Measurements from ENCODE around the gene EEA1. TPM values are rescaled to one million over a fixed set of nuclear protein-coding genes. Genes with fewer than 3 reads are reported as not detected.

Gene EEA1
- total RNA-seq, 1 donor from 2014 or later, result 10.9 TPM

DNA sequence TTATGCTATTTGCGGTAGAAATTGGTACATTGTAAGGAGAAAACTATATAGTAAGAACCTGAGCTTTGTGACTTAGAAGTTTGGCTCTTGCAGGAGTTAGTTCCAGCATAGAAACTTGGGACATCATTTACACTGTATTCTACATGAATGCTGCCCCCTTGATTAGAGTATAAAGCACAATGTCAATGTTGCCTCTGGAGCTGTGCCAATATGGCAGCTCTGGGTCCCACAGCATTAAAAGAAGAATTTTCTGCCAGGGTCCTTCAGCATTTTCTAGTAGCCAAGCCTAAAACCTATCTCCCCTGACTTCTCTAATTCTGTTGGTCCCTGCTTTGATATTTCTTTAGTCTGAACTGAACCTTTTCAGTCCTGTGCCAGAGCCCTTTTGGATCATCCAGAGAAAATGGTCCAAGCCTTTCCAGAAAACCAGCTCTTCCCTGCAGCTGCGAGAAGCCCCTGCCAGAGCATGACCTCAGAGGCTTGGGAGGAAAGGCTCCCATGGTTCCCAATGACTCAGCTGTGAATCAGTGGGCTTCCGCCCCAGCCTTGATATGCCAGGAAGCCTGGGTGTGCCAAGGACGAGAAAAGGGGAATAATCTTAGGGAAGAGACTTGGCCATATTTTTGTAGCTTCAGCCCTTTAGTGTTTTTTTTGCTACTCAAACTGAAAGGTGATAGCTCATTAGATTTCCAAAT, 183.1 kb downstream of the EEA1 start:
- H3K36me3 ChIP-seq, result no peaks in the 10 kb centered on the region
- DNase-seq (ENCODE audit: low spot score in 2 of 2), result peak; percentile 49 to 91
- intact Hi-C loops (cut with DNase I), result no loop called here
- no peaks in the 10 kb centered on the region for H3K9me3 ChIP-seq
- H3K4me3 ChIP-seq, result no peak overlapping the region
- TF ChIP-seq, protein P1, sequence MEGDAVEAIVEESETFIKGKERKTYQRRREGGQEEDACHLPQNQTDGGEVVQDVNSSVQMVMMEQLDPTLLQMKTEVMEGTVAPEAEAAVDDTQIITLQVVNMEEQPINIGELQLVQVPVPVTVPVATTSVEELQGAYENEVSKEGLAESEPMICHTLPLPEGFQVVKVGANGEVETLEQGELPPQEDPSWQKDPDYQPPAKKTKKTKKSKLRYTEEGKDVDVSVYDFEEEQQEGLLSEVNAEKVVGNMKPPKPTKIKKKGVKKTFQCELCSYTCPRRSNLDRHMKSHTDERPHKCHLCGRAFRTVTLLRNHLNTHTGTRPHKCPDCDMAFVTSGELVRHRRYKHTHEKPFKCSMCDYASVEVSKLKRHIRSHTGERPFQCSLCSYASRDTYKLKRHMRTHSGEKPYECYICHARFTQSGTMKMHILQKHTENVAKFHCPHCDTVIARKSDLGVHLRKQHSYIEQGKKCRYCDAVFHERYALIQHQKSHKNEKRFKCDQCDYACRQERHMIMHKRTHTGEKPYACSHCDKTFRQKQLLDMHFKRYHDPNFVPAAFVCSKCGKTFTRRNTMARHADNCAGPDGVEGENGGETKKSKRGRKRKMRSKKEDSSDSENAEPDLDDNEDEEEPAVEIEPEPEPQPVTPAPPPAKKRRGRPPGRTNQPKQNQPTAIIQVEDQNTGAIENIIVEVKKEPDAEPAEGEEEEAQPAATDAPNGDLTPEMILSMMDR (IDR thresholded peaks at IDR 0.05), result no peak
- H3K4me1 ChIP-seq, result peaks cover 0 to 7% of the 10 kb centered on the region in 2 donors
- H3K27me3 ChIP-seq, result no peaks in the 10 kb centered on the region
- H3K27ac ChIP-seq, result peak overlapping the region; percentile 57 to 70

DNA sequence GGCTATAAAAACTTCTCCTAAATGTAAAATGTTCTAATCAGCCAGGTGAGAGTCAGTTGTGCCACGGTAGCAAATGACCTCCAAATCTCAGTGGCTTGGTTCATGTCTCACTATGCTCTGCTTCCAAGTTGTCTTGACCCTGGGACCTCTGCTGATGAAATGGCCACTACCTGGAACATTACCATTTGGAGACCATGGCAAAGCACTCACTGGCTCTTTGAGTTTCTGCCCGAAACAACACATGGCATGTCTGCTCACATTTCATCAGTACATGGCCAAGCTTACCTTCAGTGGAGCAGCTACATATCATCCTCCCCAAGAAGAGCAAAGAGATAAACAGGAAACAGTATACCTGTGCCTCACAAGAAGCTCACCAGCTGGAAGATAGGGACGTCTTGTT, 186.1 kb downstream of the EEA1 start:
- TF ChIP-seq, protein P1 (IDR thresholded peaks at IDR 0.05), result no peak
- intact Hi-C loops (cut with DNase I), result no loop called here
- no peak for DNase-seq (ENCODE audit: low spot score in 2 of 2)
- Histone ChIP-seq H3K36me3 (no peaks in the 10 kb centered on the region), H3K4me1 (peaks cover 0 to 7% of the 10 kb centered on the region in 2 donors), H3K4me3 (no peak overlapping the region), H3K27me3 (no peaks in the 10 kb centered on the region), H3K9me3 (no peaks in the 10 kb centered on the region), H3K27ac (no peak overlapping the region)

DNA sequence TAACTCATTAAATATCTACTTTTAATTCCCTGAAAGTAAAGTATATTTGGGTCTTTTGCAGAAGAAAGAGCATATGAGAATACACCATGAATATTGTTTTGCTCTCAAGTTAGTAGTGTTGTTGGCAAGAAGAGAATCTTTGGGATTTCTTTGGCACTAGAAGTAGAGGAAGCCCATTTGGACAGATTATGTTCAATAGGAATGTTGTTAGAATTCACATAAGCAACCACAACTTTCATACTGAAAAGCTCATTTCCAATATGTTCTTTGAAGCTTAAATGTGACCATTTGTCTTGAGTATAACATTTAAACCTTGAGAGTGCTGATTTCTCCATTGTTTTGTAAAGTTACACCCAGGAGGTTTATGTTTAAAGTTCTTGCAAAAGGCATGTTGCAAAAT, 188.7 kb downstream of the EEA1 start:
- Histone ChIP-seq H3K36me3 (no peaks in the 10 kb centered on the region), H3K4me3 (no peak overlapping the region), H3K9me3 (no peaks in the 10 kb centered on the region), H3K27me3 (no peaks in the 10 kb centered on the region), H3K4me1 (no peaks in the 10 kb centered on the region), H3K27ac (no peak overlapping the region)
- TF ChIP-seq, protein P1 (IDR thresholded peaks at IDR 0.05), result no peak
- intact Hi-C loops (cut with DNase I), result no loop called here
- DNase-seq (ENCODE audit: low spot score in 2 of 2), result no peak

DNA sequence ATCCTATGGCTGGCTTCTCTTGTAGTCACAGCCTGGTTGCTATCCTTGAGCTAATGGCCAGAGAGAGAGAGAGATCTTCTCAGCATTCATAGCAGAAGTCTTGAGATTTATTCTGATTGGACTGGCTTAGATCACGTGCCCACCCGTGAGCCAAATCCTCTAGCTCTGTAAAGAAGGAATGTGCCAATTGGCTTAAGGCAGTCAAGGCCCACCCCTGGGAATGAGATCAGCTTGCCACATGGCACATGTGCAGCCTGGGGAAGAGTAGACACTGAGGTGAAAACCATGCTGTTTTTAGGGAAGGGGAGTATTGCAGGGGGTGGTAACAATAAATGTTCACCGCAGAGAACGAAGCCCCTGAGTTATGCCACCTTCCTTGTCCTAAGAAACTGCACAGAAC, 190.0 kb downstream of the EEA1 start:
- no peaks in the 10 kb centered on the region for H3K27me3 ChIP-seq
- no peaks in the 10 kb centered on the region for H3K36me3 ChIP-seq
- H3K4me3 ChIP-seq, result no peak overlapping the region
- no peaks in the 10 kb centered on the region for H3K4me1 ChIP-seq
- H3K9me3 ChIP-seq, result no peaks in the 10 kb centered on the region
- intact Hi-C loops (cut with DNase I), result no loop called here
- H3K27ac ChIP-seq, result no peak overlapping the region
- TF ChIP-seq, protein P1 (IDR thresholded peaks at IDR 0.05), result no peak
- no peak for DNase-seq (ENCODE audit: low spot score in 2 of 2)

DNA sequence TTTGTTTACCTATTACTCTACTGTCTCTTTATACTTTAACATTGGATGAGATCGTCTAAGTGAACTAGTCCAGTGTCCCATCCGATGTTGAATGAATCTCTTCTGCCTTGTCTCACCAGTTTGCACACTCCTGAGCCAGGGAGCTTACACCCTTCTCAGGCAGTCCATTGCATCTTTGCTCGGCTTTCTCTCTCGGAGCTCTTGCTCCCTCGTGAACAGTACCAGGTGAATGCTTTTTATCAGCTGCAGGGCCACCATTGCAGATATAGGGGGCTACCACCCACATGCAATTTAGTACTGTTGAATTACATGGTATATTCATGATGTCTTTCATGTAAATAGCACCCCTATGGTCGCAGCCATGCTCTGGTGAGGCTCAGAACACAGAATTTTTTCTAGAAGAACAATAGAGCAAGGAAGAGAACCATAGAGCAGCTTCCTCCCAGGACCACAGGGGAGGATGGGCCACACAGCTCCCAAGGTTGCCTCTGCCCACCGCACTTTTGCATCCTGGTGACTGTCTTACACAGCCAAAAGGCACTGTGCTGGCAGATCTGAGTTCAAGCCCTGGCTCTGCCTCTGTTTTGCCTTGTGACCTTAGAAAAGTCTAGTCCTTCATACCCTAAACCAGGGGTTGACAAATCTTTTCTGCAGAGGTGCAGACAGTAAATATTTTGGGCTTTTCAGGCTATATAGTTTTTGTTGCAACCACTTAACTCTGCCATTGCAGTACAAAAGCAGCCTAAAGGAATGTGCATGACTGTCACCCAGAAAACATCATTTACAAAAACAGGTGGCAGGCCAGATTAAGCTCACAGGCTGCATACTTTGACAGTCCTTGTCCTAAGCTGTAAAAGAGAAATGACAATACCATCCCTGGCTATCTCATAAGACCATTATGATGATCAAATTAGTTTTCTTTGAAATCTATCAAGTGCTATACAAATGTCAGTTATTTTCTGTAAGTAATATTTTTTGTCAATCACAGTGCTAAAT, 190.9 kb downstream of the EEA1 start:
- H3K27ac ChIP-seq, result no peak overlapping the region
- no peak for DNase-seq (ENCODE audit: low spot score in 2 of 2)
- intact Hi-C loops (cut with DNase I), result no loop called here
- no peaks in the 10 kb centered on the region for H3K27me3 ChIP-seq
- H3K9me3 ChIP-seq, result no peaks in the 10 kb centered on the region
- no peak overlapping the region for H3K4me3 ChIP-seq
- no peaks in the 10 kb centered on the region for H3K36me3 ChIP-seq
- TF ChIP-seq, protein P1 (IDR thresholded peaks at IDR 0.05), result no peak
- no peaks in the 10 kb centered on the region for H3K4me1 ChIP-seq
